GM12875 (cell line): Measurements from ENCODE around the gene IFNA13.

Experiments used
- H3K4me3 ChIP-seq: one replicate; pipeline ENCODE4 v1.5.1; 2011; ENCODE audit warnings: low read depth, low read length, control low read depth
- TF ChIP-seq, protein P1 (sequence below): IDR thresholded peaks from 2 replicates; pipeline ENCODE4 v1.5.1; 2011; ENCODE audit warnings: low read depth, mild to moderate bottlenecking, control low read depth, inconsistent platforms, low read length, moderate library complexity, borderline replicate concordance; ENCODE audit not compliant: insufficient read depth

Gene IFNA13

DNA sequence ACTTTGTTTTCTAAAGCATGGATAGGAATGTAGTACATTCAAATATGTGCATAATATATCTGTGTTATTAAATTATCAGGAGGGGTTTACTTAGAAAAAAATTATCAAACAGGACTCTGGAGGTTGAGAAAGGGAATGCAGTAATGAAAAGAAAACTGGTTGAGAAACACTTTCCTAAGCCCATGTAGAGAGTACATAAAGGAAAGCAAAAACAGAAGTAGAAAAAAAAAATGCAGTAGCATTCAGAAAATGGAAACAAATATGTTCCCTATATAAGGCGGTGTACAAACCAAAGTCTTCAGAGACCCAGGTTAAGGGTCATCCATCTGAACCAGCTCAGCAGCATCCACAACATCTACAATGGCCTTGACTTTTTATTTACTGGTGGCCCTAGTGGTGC, 41.0 kb upstream of the IFNA13 start, which contains the start of gene IFNA8:
IFNA8 (plus strand) TSS at position 301 of the 400 bp plus-strand sequence; CDS start at position 361, 60 bp downstream.
- no peak within 1 kb of the TSS for H3K4me3 ChIP-seq
- TF ChIP-seq, protein P1, sequence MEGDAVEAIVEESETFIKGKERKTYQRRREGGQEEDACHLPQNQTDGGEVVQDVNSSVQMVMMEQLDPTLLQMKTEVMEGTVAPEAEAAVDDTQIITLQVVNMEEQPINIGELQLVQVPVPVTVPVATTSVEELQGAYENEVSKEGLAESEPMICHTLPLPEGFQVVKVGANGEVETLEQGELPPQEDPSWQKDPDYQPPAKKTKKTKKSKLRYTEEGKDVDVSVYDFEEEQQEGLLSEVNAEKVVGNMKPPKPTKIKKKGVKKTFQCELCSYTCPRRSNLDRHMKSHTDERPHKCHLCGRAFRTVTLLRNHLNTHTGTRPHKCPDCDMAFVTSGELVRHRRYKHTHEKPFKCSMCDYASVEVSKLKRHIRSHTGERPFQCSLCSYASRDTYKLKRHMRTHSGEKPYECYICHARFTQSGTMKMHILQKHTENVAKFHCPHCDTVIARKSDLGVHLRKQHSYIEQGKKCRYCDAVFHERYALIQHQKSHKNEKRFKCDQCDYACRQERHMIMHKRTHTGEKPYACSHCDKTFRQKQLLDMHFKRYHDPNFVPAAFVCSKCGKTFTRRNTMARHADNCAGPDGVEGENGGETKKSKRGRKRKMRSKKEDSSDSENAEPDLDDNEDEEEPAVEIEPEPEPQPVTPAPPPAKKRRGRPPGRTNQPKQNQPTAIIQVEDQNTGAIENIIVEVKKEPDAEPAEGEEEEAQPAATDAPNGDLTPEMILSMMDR = no peak

DNA sequence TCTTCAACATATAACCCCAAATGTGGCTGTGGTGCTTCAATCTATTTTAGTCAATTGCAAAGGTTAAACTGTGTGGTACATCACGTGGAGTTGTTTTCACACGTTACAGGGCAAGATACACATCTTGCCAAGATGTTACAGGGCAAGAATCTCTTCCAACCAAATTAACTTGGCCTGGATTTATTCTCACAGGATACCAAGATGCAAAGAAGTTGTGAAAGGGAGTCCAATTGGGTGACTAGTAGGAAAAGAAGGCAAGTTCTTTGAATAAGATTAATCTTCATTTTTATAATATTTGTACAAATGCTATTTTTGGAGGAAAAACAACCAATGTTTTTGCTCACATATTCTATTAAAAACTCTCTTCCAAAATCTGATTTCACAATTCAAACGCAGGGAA, 36.3 kb upstream of the IFNA13 start:
- H3K4me3 ChIP-seq = no peak overlapping the region
- TF ChIP-seq, protein P1 = no peak

DNA sequence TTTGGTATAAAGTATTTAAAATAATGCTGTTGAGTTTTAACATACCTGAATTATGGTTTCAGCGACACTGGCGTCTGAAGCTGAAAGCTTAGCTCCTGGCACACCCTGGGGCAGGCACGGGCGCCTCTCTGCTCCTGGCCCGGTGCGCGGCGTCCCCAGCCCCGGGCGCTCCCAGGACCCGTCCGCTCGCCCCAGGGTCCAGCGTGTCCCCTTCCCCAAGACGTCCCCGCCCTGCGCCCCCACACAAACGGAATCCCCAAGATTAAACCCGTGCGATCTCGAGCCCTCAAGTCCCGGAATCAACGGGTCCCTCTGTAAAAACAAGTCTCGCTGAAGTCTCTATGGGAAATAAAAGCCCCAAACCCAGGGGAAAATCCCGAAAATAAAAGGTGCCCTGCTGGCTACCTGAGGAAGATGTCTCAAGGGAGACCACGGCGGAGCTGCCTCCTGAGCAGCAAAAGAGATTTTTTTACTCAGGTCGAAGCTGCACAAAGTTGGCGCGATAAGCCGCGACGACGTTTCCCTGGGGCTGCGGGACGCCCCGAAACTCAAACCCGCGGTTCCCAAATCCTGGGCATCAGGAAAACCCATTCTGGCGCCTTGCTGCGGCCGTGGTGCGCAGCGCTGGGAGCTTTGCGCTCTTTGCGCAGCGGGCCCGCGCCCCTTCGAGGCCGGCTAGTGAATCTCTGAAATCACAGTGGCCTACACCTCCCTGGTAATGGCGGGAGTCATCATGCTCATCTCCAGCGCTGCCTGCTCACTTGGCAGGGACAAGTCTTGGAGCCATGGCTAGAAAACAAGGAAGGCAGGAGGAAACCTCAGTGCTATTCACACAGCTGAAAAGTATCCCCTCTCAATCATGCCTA, 34.8 kb upstream of the IFNA13 start:
- TF ChIP-seq, protein P1 = no peak
- peak overlapping the region; percentile 32 for H3K4me3 ChIP-seq

DNA sequence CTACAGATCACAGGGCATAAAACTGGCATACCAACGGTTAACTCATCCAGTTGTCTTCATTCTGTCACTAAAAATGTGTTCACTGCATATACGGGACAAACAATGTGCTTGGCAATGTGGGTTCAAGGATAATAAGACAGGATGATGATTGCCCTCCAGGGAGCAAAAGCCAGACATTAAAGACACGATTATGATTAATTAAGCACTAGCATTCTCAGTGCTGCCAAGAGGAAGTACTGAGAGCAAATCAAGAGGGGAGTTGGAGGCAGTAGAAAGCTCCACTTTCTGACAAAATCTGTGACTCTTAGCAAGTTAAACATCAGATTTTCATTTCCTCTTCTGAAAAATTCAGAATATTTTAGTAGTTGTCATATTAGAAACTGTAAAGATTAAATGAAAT, 32.1 kb upstream of the IFNA13 start:
- H3K4me3 ChIP-seq = no peak overlapping the region
- TF ChIP-seq, protein P1 = no peak

DNA sequence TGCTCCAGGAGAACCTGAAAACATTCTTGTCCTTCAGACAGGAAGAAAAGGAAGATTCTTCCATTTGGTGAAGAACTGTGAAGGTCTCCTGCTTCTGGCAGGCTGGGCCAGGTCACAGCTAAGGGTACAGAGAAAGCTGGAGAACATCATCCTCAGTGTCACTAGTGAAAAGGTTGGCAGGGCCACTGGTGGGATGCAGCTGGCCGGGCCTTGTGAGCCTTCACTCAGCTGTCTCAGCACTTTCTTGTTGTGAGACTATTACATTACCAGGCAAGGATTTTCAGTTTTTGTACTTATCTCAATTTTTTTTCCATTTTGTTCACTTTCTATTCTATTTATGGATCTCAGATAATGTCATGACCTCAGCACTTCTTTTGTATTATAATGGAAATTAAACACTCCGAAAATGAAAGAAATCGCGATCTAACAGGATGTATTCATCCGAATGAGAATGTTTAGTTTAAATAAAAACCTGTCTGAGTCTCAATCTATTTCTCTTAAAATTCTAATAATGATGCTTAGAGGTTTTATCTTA, 31.2 kb upstream of the IFNA13 start:
- H3K4me3 ChIP-seq = no peak overlapping the region
- TF ChIP-seq, protein P1 = no peak

DNA sequence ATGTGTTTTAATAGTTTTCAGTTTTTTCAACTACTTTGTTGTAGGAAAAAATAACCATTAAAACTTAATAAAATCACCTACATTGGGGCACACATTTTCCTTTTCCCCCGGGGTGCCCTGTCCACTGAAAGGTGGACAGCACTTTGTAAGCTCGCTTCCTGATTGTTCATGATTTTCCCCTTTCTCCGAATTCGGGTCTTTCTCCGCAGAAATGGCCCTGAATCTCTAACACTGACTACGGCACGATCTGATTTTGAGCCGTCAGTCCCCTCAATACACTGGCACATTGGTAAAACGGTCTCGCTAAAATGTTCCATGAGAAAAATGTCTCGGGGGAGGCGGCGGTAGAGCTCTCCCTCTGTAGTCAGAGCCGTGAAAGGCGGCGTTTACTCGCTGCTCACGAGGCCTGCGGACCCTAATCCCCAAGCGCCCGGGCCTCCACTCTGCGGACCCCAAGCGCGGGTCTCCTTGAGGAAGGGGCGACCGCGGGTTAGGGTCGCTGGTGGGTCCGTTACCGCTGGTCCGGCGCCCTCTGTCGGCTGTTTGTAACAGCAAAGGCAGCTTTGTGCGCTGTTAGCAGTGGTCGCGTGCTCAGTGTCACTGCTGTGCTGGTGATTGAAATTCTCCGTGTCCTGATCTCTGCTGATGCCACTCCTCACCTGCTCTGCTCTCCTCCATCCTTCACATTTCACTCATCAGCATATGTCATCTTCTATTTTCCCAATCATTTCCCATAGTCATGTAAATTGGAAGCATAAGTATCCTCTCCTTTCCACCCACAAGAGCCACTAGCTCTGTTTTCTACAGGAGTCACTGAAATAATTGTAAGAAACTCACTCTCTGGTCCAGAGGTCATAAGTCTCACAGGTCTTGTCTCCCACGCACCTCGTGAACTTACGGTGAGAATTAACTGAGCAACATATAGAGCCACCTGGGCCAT, 28.2 kb upstream of the IFNA13 start:
- TF ChIP-seq, protein P1 = peak; percentile 93
- H3K4me3 ChIP-seq = peak overlapping the region; percentile 57
